Neural crest cell (in vitro differentiated cells): Measurements from ENCODE around the gene ARHGEF7. TPM values are rescaled to one million over a fixed set of nuclear protein-coding genes. Genes with fewer than 3 reads are reported as not detected.

ENCODE experiments used
- DNase-seq: peaks from one replicate; pipeline ENCODE4 v3.0.0; 2021; ENCODE audit warnings: low read depth, mixed read lengths, low spot score
- H3K27ac Mint-ChIP-seq: one replicate; pipeline ENCODE4 v1.8.0; 2021; ENCODE audit warnings: mild to moderate bottlenecking, mixed read lengths; ENCODE audit not compliant: unreplicated experiment
- H3K27me3 Mint-ChIP-seq: 2 replicates; pipeline ENCODE4 v1.8.0; 2021; ENCODE audit warnings: low read depth, mild to moderate bottlenecking, mixed read lengths
- H3K36me3 Mint-ChIP-seq: 2 replicates; pipeline ENCODE4 v1.8.0; 2021; ENCODE audit warnings: low read depth, mild to moderate bottlenecking, mixed read lengths
- H3K4me1 Mint-ChIP-seq: 2 replicates; pipeline ENCODE4 v1.8.0; 2021; ENCODE audit warnings: mixed read lengths
- H3K4me3 Mint-ChIP-seq: one replicate; pipeline ENCODE4 v1.8.0; 2021; ENCODE audit warnings: mild to moderate bottlenecking, mixed read lengths
- H3K9me3 Mint-ChIP-seq: 2 replicates; pipeline ENCODE4 v1.8.0; 2021; ENCODE audit warnings: mixed read lengths
- CTCF ChIP-seq: fragments of 200-600 bp; sonication (generic); conservative IDR thresholded peaks from 2 replicates; pipeline ENCODE4 v1.5.0; 2021; ENCODE audit warnings: antibody characterized with exemption, mild to moderate bottlenecking
- total RNA-seq: library from RNA; stranded (reverse); gene quantifications from 2 replicates; pipeline ENCODE4 v1.2.1, GENCODE V29; 2021

The ARHGEF7 gene
- total RNA-seq, 1 donor from 2014 or later: 77.3 TPM

GRCh38 chr13:111342721-111343120, 227.6 kb downstream of the ARHGEF7 start:
- no peaks in the 10 kb centered on the region for H3K27me3 Mint-ChIP-seq
- no peak for TF ChIP-seq CTCF
- no peaks in the 10 kb centered on the region for H3K4me1 Mint-ChIP-seq
- H3K36me3 Mint-ChIP-seq: no peaks in the 10 kb centered on the region
- DNase-seq: no peak
- H3K4me3 Mint-ChIP-seq: no peak overlapping the region
- no peak overlapping the region for H3K27ac Mint-ChIP-seq
- H3K9me3 Mint-ChIP-seq: no peaks in the 10 kb centered on the region

GRCh38 chr13:111343186-111343805, 228.2 kb downstream of the ARHGEF7 start:
- H3K4me1 Mint-ChIP-seq: no peaks in the 10 kb centered on the region
- H3K27ac Mint-ChIP-seq: no peak overlapping the region
- TF ChIP-seq CTCF: no peak
- peaks cover under 1% of the 10 kb centered on the region for H3K36me3 Mint-ChIP-seq
- DNase-seq: no peak
- H3K27me3 Mint-ChIP-seq: no peaks in the 10 kb centered on the region
- peaks cover under 1% of the 10 kb centered on the region for H3K9me3 Mint-ChIP-seq
- no peak overlapping the region for H3K4me3 Mint-ChIP-seq

GRCh38 chr13:111344471-111345191, 229.5 kb downstream of the ARHGEF7 start:
- H3K9me3 Mint-ChIP-seq: peaks cover 5% of the 10 kb centered on the region
- no peak overlapping the region for H3K27ac Mint-ChIP-seq
- no peak overlapping the region for H3K4me3 Mint-ChIP-seq
- no peaks in the 10 kb centered on the region for H3K27me3 Mint-ChIP-seq
- H3K36me3 Mint-ChIP-seq: peaks cover 2% of the 10 kb centered on the region
- TF ChIP-seq CTCF: no peak
- H3K4me1 Mint-ChIP-seq: no peaks in the 10 kb centered on the region
- peak; percentile 29 for DNase-seq

GRCh38 chr13:111345682-111346081, 230.6 kb downstream of the ARHGEF7 start:
- Mint-ChIP-seq H3K36me3 (peaks cover 2% of the 10 kb centered on the region), H3K9me3 (peaks cover 5% of the 10 kb centered on the region), H3K27me3 (no peaks in the 10 kb centered on the region), H3K27ac (no peak overlapping the region), H3K4me3 (no peak overlapping the region), H3K4me1 (no peaks in the 10 kb centered on the region)
- DNase-seq: no peak
- TF ChIP-seq CTCF: no peak

- no peak overlapping the region for H3K27ac Mint-ChIP-seq
- H3K4me3 Mint-ChIP-seq: no peak overlapping the region
- peaks cover 2% of the 10 kb centered on the region for H3K36me3 Mint-ChIP-seq
- peaks cover 5% of the 10 kb centered on the region for H3K9me3 Mint-ChIP-seq
- TF ChIP-seq CTCF: no peak
- DNase-seq: no peak
- H3K27me3 Mint-ChIP-seq: no peaks in the 10 kb centered on the region
- no peaks in the 10 kb centered on the region for H3K4me1 Mint-ChIP-seq
These were observed 231.1 kb downstream of the ARHGEF7 start for GRCh38 chr13:111346101-111346680.
